Measurements from ENCODE around the gene ZNF516.
"Not testable (repeated sequence)": the region's sequence is repeated elsewhere in the genome, so short reads cannot be mapped to it uniquely, and the experiment has no call there.

Gene ZNF516, protein sequence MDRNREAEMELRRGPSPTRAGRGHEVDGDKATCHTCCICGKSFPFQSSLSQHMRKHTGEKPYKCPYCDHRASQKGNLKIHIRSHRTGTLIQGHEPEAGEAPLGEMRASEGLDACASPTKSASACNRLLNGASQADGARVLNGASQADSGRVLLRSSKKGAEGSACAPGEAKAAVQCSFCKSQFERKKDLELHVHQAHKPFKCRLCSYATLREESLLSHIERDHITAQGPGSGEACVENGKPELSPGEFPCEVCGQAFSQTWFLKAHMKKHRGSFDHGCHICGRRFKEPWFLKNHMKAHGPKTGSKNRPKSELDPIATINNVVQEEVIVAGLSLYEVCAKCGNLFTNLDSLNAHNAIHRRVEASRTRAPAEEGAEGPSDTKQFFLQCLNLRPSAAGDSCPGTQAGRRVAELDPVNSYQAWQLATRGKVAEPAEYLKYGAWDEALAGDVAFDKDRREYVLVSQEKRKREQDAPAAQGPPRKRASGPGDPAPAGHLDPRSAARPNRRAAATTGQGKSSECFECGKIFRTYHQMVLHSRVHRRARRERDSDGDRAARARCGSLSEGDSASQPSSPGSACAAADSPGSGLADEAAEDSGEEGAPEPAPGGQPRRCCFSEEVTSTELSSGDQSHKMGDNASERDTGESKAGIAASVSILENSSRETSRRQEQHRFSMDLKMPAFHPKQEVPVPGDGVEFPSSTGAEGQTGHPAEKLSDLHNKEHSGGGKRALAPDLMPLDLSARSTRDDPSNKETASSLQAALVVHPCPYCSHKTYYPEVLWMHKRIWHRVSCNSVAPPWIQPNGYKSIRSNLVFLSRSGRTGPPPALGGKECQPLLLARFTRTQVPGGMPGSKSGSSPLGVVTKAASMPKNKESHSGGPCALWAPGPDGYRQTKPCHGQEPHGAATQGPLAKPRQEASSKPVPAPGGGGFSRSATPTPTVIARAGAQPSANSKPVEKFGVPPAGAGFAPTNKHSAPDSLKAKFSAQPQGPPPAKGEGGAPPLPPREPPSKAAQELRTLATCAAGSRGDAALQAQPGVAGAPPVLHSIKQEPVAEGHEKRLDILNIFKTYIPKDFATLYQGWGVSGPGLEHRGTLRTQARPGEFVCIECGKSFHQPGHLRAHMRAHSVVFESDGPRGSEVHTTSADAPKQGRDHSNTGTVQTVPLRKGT
- long read RNA-seq, donor 1, partial matches to known transcripts, result 0 of 2 reads
- long read RNA-seq, donor 1, other reads (novel, unspliced or antisense), result 0 of 2 reads
- long read RNA-seq, donor 2, partial matches to known transcripts, result 0 of 1 reads
- long read RNA-seq, donor 2, other reads (novel, unspliced or antisense), result 0 of 1 reads
- long read RNA-seq, donor 3, result 0 reads
- long read RNA-seq, donor 4, partial matches to known transcripts, result 28 of 28 reads
- long read RNA-seq, donor 4, other reads (novel, unspliced or antisense), result 0 of 28 reads
- long read RNA-seq, donor 5, partial matches to known transcripts, result 0 of 1 reads
- long read RNA-seq, donor 5, other reads (novel, unspliced or antisense), result 0 of 1 reads
- long read RNA-seq, donor 6, partial matches to known transcripts, result 8 of 10 reads
- long read RNA-seq, donor 6, other reads (novel, unspliced or antisense), result 0 of 10 reads
- long read RNA-seq, donor 7, result 0 reads
- long read RNA-seq, donor 8, partial matches to known transcripts, result 5 of 6 reads
- long read RNA-seq, donor 8, other reads (novel, unspliced or antisense), result 0 of 6 reads

- no peak for DNase-seq
Observed at GRCh38 chr18:76495006-76495370, at the start of gene ZNF516. Gene ZNF516 (minus strand): TSS chr18:76495242. CDS start chr18:76443054, 52,188 bp downstream.

- DNase-seq, result no peak
Observed at GRCh38 chr18:76538846-76539245, 43.8 kb upstream of the ZNF516 start.

GRCh38 chr18:76537621-76538020 is 42.6 kb upstream of the ZNF516 start:
- no peak for DNase-seq

DNA sequence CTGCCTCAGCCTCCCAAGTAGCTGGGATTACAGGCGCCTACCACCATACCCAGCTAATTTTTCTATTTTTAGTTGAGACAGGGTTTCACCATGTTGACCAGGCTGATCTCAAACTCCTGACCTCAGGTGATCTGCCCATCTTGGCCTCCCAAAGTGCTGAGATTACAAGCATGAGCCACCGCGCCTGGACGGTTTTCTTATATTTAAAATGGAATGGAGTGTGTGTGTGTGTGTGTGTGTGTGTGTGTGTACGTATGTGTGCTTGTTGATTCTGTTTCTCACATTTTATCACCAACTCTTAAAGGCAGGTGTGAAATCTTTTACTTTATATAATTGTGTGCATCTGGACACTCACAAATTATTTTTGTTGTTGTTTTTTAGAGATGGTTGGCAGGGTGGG is 41.6 kb upstream of the ZNF516 start:
- DNase-seq, result not testable (repeated sequence)

GRCh38 chr18:76532875-76533274 is 37.8 kb upstream of the ZNF516 start:
- no peak for DNase-seq

DNA sequence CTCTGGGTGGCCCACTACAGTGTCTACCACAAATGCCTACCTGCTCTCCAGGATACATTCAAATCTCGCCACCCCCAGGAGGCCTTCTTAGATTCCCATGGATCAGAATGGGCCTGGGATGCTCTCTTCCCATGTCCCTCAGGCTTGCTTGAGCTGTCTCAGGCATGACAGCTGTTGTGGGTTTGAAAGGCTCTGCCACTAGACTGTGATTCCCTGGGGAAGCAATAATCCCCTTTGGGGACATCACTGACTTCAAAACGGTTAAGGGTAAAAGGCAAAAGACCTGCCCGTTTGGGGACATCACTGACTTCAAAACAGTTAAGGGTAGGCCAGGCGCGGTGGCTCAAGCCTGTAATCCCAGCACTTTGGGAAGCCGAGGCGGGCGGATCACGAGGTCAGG is 35.8 kb upstream of the ZNF516 start:
- no peak for DNase-seq

- no peak for DNase-seq
Observed at GRCh38 chr18:76530391-76530790, 35.3 kb upstream of the ZNF516 start.

- DNase-seq, result no peak
Observed at GRCh38 chr18:76529433-76529811, 34.4 kb upstream of the ZNF516 start.

GRCh38 chr18:76528477-76529432 is 33.7 kb upstream of the ZNF516 start:
- DNase-seq, result peak; percentile 88

- DNase-seq, result no peak
Observed at GRCh38 chr18:76525911-76526310, 30.9 kb upstream of the ZNF516 start.

- peak; percentile 85 for DNase-seq
Observed at GRCh38 chr18:76524900-76525698, 30.1 kb upstream of the ZNF516 start.

DNA sequence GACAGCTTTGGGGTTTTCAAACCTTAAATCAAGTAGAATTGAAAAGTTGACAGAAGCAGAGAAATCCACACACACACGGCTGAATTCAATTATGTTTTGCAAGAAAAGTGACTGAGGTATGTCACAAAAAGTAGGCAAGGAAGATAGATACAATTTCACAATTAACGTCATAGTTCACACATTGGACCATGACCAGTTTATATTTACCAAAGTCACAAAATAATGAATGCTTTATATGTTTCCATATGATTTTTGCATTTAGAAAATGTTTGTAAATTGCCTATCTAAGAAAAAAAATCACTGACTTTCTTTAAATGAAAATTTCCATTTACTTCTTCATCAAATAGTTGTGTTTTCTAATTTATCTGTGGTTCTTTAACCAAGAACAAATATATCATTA is 29.4 kb upstream of the ZNF516 start:
- no peak for DNase-seq

DNA sequence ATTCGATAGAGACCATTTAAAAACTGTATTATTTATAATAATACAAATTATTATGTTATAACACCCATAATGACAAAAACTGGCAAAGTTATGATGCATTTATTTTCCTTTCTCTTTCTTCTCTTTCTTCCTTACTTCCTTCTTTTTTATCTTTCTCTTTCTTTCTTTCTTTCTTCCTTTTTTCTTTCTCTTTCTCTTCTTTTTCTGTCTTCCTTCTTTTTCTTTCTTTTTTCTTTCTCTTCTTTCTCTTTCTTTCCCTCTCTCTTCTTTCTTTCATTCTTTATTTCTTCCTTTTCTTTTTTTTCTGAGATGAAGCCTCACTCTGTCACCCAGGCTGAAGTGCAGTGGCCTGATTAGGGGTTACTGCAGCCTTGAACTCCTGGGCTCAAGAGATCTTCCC is 27.5 kb upstream of the ZNF516 start:
- DNase-seq, result no peak

- DNase-seq, result peak; percentile 83
Observed at GRCh38 chr18:76522122-76522503, 27.1 kb upstream of the ZNF516 start.

- peak; percentile 57 for DNase-seq
Observed at GRCh38 chr18:76521417-76522121, 26.5 kb upstream of the ZNF516 start.

DNA sequence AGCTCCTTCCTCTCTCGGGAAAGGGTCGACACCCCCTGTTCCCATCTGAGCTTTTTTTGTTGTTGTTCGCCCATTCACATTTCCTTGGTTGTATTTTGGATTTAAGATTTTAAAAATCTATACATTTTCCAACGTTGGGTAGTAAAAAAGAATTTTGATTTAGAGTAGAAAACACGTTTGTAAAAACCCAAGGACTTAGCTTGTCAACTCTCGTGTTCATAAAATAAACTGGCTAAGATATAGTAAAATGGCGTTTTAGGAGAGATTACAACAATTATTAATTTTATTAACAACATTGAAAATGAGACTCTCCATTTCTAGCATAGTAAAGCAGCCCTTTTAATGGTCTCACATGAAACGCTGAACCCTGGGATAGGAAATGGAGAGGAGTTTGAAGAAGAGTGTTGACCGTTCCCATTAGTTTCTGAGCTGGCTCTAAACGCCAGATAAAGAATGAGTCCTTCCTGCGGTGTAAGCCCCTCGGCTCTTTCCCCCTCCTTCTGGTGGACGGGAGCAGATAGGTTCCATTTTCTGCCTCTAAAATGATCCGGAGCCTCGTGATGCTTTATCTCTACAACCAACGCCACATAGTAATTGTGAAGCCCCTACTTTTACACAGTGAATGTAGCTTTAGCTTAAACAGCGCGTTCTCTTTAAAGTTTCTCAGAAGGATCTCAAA is 24.0 kb upstream of the ZNF516 start:
- DNase-seq, result peak; percentile 67

- DNase-seq, result peak; percentile 82
Observed at GRCh38 chr18:76518123-76518859, 23.2 kb upstream of the ZNF516 start.

- no peak for DNase-seq
Observed at GRCh38 chr18:76515576-76515975, 20.5 kb upstream of the ZNF516 start.

Data from right kidney (tissue), 9 donors.